ENCODE results near the gene HOXB3.
A peak's percentile ranks its signal among the peaks of the same experiment; 100 is the strongest.

HOXB3 gene

GRCh38 chr17:48612456-48612853, 22.4 kb upstream of the HOXB3 start:
- peak; percentile 73 for DNase-seq

GRCh38 chr17:48611681-48612455, 21.8 kb upstream of the HOXB3 start:
- peak; percentile 73 for DNase-seq

- no peak for DNase-seq
Measured at GRCh38 chr17:48611213-48611612, 21.2 kb upstream of the HOXB3 start.

- DNase-seq: peak; percentile 34
Measured at GRCh38 chr17:48610282-48611211, 20.5 kb upstream of the HOXB3 start, which contains the start of gene HOXB7. Gene HOXB7 (minus strand): TSS chr17:48611017. CDS start chr17:48610918, 99 bp downstream.

- no peak for DNase-seq
Measured at GRCh38 chr17:48609759-48610281, 19.8 kb upstream of the HOXB3 start.

GRCh38 chr17:48609033-48609432, 19.0 kb upstream of the HOXB3 start:
- no peak for DNase-seq

- DNase-seq: no peak
Measured at GRCh38 chr17:48608494-48608834, 18.4 kb upstream of the HOXB3 start.

GRCh38 chr17:48606892-48607614, 17.0 kb upstream of the HOXB3 start:
- DNase-seq: no peak

GRCh38 chr17:48605991-48606891, 16.2 kb upstream of the HOXB3 start:
- no peak for DNase-seq

GRCh38 chr17:48605409-48605919, 15.4 kb upstream of the HOXB3 start:
- no peak for DNase-seq

GRCh38 chr17:48604770-48605329, 14.8 kb upstream of the HOXB3 start, which contains the start of gene HOXB6:
Gene HOXB6 (minus strand): TSS chr17:48604986. CDS start chr17:48598150, 6,836 bp downstream.
- DNase-seq: no peak

GRCh38 chr17:48603959-48604769, 14.1 kb upstream of the HOXB3 start:
- DNase-seq: no peak

- DNase-seq: no peak
Measured at GRCh38 chr17:48601539-48602425, 11.7 kb upstream of the HOXB3 start.

GRCh38 chr17:48601207-48601538, 11.1 kb upstream of the HOXB3 start:
- no peak for DNase-seq

- no peak for DNase-seq
Measured at GRCh38 chr17:48600244-48601098, 10.4 kb upstream of the HOXB3 start.

- no peak for DNase-seq
Measured at GRCh38 chr17:48599354-48599753, 9.3 kb upstream of the HOXB3 start.

GRCh38 chr17:48598736-48599135, 8.7 kb upstream of the HOXB3 start:
- DNase-seq: no peak
